GM19351 (cell line): ENCODE results near the gene YWHAB.

ENCODE experiments used
- ATAC-seq: cut with Tn5 transposase; IDR thresholded peaks from one replicate; pipeline ENCODE4 v1.9.1; 2021; ENCODE audit warnings: mild to moderate bottlenecking, moderate library complexity; ENCODE audit not compliant: unreplicated experiment

YWHAB gene

GRCh38 chr20:44948513-44948912 lies 63.0 kb downstream of the YWHAB start:
- ATAC-seq = no peak

GRCh38 chr20:44950368-44950767 lies 64.9 kb downstream of the YWHAB start:
- no peak for ATAC-seq

GRCh38 chr20:44952731-44953130 lies 67.2 kb downstream of the YWHAB start:
- ATAC-seq = no peak

- no peak for ATAC-seq
Observed at GRCh38 chr20:44954211-44954610, 68.7 kb downstream of the YWHAB start.

GRCh38 chr20:44955270-44955669 lies 69.8 kb downstream of the YWHAB start:
- no peak for ATAC-seq

- no peak for ATAC-seq
Observed at GRCh38 chr20:44956410-44956809, 70.9 kb downstream of the YWHAB start.
